ENCODE measurements around the gene ADAMTS12.

DNA sequence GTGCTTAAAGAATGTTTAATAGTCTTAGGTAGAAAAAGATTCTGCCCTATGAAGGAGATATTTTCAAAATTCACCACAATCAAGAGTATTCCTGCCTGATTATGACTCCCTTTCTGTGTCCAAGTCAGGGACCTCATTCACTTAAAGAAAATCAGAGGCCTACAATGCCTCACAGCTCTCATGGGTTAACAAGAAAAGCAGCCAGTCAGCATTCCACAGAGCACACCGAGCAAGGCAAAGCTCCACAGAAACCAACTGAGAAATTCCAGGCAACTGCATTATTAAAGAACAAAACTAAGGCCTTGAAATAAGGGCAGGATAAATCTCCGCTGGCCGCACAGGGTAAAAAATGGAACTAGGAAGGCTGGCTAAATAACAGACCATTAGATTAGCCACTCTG lies 289.9 kb downstream of the ADAMTS12 start:
- TF ChIP-seq RARB (CRISPR knock-in tag; IDR thresholded peaks at IDR 0.05) (no peak), PPARA (CRISPR knock-in tag; IDR thresholded peaks at IDR 0.05; ENCODE audit: borderline replicate concordance) (no peak), TSHZ2 (CRISPR knock-in tag; IDR thresholded peaks at IDR 0.05) (no peak), ZFP3 (CRISPR knock-in tag; IDR thresholded peaks at IDR 0.05) (no peak)

All from SK-N-SH treated with all-trans-retinoic acid at 6 μM for 48 hours (cell line).